ENCODE measurements around the gene RHOU.

DNA sequence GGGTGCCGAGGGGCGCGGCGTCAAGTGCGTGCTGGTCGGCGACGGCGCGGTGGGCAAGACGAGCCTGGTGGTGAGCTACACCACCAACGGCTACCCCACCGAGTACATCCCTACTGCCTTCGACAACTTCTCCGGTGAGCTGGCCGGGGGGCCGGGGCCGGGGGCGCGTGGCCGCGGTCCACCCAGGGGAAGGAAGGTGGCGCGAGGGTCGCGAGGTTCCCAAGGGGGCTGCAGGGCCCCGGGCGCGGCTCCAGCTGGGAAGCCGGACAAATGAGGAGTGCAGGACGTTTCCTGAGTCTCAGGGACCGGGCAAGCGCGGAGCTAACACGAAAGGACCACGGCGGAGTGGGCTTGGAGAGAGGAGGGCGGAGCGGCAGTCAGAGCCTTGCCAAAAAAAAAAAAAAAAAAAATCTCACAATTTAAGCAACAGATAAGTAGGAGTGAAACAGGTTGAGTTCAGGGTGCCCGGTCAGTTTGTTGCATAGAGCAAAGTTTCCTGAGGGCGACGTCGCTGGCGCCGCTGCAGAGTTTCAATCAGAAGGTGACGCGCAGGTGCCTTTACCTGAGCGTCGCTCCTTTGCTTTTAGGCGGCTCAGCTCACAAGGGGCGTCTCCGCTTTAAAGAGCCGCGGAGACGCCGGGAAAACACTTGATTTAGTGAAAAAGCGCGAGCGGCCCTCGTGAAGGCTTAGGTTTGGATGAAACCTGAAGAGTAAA, 750 bp downstream of the RHOU start:
- TF ChIP-seq, protein P1, sequence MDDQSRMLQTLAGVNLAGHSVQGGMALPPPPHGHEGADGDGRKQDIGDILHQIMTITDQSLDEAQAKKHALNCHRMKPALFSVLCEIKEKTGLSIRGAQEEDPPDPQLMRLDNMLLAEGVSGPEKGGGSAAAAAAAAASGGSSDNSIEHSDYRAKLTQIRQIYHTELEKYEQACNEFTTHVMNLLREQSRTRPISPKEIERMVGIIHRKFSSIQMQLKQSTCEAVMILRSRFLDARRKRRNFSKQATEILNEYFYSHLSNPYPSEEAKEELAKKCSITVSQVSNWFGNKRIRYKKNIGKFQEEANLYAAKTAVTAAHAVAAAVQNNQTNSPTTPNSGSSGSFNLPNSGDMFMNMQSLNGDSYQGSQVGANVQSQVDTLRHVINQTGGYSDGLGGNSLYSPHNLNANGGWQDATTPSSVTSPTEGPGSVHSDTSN (IDR thresholded peaks at IDR 0.05; ENCODE audit: insufficient replicate concordance, low read depth, low read length), result no peak
- TF ChIP-seq SP1 (IDR thresholded peaks at IDR 0.05; ENCODE audit: low read depth, low read length) (no peak), TCF3 (IDR thresholded peaks at IDR 0.05; ENCODE audit: borderline replicate concordance, insufficient read depth, low read depth, low read length) (no peak), ETV6 (conservative IDR thresholded peaks at IDR 0.05 in 1 of 2, IDR thresholded peaks at IDR 0.05 in 1 of 2; ENCODE audit: borderline replicate concordance in 1 of 2, low read depth in 1 of 2) (no peak)
- TF ChIP-seq, protein P2, sequence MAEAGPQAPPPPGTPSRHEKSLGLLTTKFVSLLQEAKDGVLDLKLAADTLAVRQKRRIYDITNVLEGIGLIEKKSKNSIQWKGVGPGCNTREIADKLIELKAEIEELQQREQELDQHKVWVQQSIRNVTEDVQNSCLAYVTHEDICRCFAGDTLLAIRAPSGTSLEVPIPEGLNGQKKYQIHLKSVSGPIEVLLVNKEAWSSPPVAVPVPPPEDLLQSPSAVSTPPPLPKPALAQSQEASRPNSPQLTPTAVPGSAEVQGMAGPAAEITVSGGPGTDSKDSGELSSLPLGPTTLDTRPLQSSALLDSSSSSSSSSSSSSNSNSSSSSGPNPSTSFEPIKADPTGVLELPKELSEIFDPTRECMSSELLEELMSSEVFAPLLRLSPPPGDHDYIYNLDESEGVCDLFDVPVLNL (IDR thresholded peaks at IDR 0.05; ENCODE audit: low read depth, low read length), result no peak

All from GM12878 (cell line).